ENCODE data around the gene COMT.
A peak's percentile ranks its signal among the peaks of the same experiment; 100 is the strongest.

Gene COMT

GRCh38 chr22:19980766-19981165 lies 39.2 kb downstream of the COMT start:
- DNase-seq (ENCODE audit: extremely low read depth in 1 of 2, low read depth in 1 of 2), result no peak

DNA sequence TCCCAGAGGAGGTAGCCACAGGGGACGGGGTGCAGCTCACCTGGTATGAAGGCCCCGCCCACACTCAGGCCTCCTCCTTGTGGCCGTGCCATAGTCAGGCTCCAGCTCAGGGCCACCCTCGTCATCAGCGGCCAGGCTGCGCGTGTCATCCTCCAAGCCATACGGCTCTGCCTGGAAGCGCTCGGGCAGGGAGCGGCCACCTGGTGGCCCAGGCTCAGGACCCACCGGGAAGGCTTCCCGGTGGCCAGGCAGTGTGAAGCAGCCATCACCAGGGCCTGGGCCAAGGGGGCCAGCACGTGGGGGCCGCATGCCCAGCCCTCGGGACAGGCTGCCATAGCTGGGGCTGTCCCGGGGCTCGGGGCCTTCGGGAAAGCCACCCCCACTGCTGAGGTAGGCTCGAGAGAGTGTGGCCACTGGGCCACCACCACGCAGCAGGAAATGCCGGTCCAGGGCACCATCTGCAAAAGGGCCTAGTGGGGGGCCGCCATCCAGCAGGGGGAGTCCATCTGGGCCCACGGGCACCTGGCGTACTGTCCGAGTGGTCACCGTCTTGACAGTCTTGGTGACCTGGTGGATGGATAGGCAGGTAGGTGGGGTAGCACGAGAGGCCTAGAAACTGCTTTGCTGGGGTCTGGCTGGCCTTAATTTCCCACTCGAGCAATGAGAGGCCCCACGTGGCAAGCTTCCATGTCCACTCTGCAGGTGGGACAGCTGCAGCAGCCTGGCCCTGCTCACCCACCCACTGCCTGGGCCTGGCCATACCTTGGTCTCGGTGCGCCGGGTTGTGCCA lies 39.8 kb downstream of the COMT start:
- DNase-seq (ENCODE audit: extremely low read depth in 1 of 2, low read depth in 1 of 2), result no peak

- no peak for DNase-seq (ENCODE audit: extremely low read depth in 1 of 2, low read depth in 1 of 2)
Measured at GRCh38 chr22:19981961-19982920, 40.7 kb downstream of the COMT start.

DNA sequence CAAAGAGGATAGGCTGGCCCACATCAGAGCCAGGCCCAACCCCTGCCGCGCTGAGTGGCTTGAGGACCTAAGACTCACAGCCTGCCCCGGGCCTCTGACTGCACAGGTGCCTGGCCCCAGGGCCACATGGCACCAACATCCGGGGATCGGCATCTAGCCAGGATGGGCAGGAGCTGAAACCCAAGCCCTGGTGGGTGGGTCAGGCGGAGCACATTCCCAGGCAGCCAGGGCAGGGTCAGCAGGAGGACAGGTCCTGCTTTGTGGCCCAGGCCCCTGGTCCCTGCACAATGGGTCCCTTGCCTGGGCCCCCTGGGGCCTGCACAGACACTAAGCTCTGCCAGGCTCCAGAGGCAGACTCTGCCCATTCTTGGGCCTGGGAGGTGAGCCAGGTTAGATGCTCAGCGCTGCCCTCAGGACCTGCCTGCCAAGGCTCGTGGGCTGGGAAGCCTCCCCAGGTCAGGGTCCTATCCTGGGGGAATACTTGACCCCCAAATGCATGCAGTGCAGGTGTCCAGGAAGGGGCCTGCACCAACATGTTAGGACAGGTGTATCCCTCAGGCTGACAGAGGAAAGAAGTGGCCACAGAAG lies 41.5 kb downstream of the COMT start:
- DNase-seq (ENCODE audit: extremely low read depth in 1 of 2, low read depth in 1 of 2), result no peak

GRCh38 chr22:19983741-19984140 lies 42.2 kb downstream of the COMT start:
- DNase-seq (ENCODE audit: extremely low read depth in 1 of 2, low read depth in 1 of 2), result no peak

DNA sequence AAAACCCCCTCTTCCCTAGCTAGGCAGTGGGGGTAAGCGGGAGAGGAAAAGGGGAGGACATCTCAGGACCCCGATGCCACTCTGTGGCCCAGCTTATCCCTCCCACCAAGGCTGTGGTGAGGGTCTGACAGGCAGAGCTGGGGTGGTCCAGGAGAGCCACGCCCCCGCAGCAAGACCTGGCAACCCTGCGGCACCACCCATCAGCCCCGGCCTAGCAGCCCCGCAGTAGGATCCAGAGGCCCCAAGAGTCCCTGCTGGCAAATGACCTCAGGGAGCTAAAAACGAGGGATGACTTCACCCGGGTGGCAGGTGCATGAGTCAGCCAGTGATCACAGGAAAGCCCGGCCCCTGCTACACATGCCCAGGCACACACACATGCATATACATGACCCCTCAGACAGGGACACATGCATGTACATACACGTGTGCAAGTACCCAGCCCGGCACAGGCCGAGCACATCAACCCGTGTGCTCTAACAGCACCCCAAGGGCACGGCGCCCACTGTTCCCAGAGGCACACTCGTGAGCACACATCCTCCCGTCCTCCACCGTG lies 42.7 kb downstream of the COMT start:
- no peak for DNase-seq (ENCODE audit: extremely low read depth in 1 of 2, low read depth in 1 of 2)

DNA sequence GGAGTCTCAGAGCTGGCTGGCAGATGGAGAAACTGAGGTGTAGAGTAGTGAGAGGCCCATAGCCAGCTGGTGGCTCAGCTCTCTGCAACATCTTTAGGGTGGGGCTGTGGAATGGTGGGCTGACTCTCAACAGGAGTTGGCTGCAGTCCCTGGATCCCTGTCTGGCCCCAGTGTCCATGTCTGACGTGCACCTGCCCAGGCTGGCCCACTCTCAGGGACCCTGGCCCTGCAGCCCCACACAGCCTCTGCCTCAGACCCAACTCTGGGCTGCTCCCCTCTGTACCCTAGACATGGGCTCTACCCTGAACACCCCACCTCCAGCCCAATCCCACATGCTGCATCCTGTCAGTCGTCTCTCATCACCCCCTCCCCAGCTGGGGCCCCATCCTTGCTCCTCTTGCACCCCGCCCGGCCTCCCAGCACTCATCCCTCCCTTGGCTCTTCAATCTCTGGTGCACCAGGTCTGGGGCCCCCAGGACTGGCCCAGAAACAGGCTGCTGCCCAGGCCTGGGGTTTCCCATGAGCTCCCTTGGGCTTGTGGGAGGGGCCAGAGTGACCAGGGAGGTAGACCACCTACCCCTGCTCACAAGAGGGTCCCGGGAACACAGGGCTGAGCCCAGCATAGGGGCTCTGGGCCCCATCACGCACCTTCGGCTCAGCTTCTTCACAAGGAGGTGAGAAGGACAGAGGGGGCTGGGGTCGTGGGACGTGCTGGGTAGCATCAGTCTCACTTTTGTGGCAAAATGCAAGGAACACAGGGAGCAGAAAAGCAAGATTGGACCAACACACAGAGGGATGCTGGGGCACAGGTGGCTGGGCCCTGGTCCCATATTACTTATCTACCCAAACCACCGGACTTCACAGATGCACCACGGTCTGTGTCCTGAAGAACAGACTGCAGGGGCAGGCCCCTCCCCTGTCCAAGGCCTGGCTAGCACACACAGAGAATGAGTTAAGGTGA lies 43.6 kb downstream of the COMT start:
- DNase-seq (ENCODE audit: extremely low read depth in 1 of 2, low read depth in 1 of 2), result no peak

- DNase-seq (ENCODE audit: extremely low read depth in 1 of 2, low read depth in 1 of 2), result no peak
Measured at GRCh38 chr22:19986011-19986409, 44.4 kb downstream of the COMT start.

- peak; percentile 36 to 50 for DNase-seq (ENCODE audit: extremely low read depth in 1 of 2, low read depth in 1 of 2)
Measured at GRCh38 chr22:19986410-19987341, 45.1 kb downstream of the COMT start.

DNA sequence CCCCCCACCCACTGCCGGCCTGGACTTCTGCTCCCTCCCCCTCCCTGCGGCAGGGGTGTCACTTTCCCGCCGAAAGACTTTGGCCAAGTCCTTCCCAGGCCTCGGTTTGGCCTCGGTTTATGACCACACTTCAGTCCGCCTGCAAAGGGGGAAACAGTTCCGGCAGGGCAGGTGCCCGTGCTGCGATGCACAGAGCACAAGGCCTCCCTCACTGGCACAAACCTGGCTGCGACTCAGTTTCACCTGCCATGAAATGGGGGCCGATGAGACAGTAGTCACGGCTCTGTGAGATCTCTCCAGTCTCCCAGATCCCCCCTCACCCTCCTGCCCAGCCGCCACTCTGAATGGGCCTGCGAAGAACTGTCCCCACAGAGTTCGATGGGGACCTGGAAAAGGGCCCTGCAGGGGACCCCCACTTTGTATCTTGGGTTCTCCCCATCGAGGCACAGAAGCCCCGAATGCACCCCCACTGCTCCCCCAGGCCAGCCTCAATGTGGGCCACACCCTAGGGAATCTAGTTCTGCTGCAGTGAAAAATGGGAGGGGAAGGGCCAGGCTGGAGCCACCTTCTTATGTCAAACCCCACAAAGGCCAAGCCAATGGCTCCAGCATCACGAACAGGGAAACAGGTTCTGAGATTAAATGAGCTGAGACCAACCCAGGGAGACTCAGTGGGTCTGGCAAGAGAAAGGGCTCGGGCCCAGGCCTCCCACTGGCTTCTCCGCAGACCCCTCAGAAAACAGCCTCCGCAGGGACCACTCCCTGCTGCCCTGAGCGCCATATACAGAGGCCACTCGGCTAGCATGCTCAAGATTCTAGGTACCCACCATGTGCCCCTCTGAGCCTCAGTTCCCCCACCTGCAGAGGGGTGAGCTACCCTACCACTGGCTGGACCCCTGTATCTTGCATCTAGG lies 46.1 kb downstream of the COMT start:
- no peak for DNase-seq (ENCODE audit: extremely low read depth in 1 of 2, low read depth in 1 of 2)

- DNase-seq (ENCODE audit: extremely low read depth in 1 of 2, low read depth in 1 of 2), result no peak
Measured at GRCh38 chr22:19988331-19988808, 46.8 kb downstream of the COMT start.

GRCh38 chr22:19988965-19989724 lies 47.6 kb downstream of the COMT start:
- no peak for DNase-seq (ENCODE audit: extremely low read depth in 1 of 2, low read depth in 1 of 2)

DNA sequence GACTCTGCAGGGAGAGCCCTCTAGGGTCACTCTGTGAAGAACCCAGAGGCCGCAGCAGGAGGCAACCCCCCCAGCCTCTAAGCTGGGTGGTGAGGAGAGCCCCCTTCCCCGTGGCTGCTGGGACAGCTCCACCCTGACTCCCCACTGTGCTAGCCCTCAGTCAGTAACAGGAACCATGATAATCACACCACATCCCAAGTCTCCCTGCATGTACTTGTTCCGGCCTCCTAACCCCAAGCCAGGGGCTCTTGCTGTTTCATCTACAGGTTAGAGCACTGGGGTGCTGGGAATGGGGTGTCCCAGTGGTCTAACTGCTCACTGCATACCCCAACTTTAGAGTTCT lies 48.1 kb downstream of the COMT start:
- DNase-seq (ENCODE audit: extremely low read depth in 1 of 2, low read depth in 1 of 2), result no peak

DNA sequence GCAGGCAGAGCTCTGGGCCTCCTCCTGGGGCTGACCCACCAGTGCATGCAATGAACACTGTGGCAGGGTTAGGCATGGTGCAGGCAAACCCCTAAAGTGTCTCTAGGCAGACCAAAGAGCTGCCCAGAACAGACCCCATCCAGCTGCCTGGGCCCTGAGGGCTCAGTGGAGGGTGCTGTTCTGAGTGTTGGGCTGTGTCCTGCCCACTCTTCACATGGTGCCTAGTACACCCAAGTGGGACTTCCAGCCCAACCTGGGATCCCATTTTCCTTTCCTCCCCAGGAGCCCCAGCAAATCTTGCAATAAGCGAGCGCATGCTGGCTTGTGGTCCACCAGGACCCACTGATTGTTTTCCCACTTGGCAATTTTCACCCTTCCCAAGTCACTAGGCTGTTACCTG lies 48.6 kb downstream of the COMT start:
- no peak for DNase-seq (ENCODE audit: extremely low read depth in 1 of 2, low read depth in 1 of 2)

- no peak for DNase-seq (ENCODE audit: extremely low read depth in 1 of 2, low read depth in 1 of 2)
Measured at GRCh38 chr22:19990609-19991394, 49.2 kb downstream of the COMT start.

DNA sequence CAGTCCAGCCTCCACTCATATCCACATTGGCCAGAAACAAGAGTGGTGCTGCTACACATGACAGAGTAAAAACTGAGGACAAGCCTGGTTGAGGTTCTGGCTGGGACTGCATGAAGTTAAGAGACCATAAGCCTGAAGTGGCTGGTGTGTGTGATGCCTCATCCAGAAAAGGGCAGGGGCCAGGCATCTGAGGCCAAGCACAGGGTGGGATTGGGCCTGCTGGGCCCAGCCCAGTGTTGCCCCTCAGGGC lies 49.7 kb downstream of the COMT start:
- DNase-seq (ENCODE audit: extremely low read depth in 1 of 2, low read depth in 1 of 2), result no peak
